Fibroblast of lung (primary cell): Measurements from ENCODE around the gene EPB41L5. TPM values are rescaled to one million over a fixed set of nuclear protein-coding genes. Genes with fewer than 3 reads are reported as not detected.
A peak's percentile ranks its signal among the peaks of the same experiment; 100 is the strongest.

Experiments
- DNase-seq, 2 donors: peaks; one replicate each; pipeline versions ENCODE4 v3.0.0 to v3.0.0-alpha.2; 2010; ENCODE audit warnings: low read depth in 2 of 2
- H2AFZ ChIP-seq: 2 replicates; pipeline ENCODE4 v1.5.1; 2012; ENCODE audit warnings: low read length, control low read depth, inconsistent platforms
- H3K27ac ChIP-seq: 2 replicates; pipeline ENCODE4 v1.5.1; 2011; ENCODE audit warnings: low read length, control low read depth; ENCODE audit not compliant: insufficient read depth
- H3K27me3 ChIP-seq: 2 replicates; pipeline ENCODE4 v1.5.1; 2011; ENCODE audit warnings: mild to moderate bottlenecking, low read length; ENCODE audit not compliant: control insufficient read depth, insufficient read depth
- H3K36me3 ChIP-seq: 2 replicates; pipeline ENCODE4 v1.5.1; 2011; ENCODE audit warnings: low read length; ENCODE audit not compliant: control insufficient read depth, insufficient read depth
- H3K4me1 ChIP-seq: 2 replicates; pipeline ENCODE4 v1.5.1; 2011; ENCODE audit warnings: low read length; ENCODE audit not compliant: control insufficient read depth, insufficient read depth; ENCODE audit errors: extremely low read depth
- H3K4me2 ChIP-seq: 2 replicates; pipeline ENCODE4 v1.5.1; 2011; ENCODE audit warnings: low read length, control low read depth; ENCODE audit not compliant: insufficient read depth; ENCODE audit errors: extremely low read depth
- H3K4me3 ChIP-seq, 4 experiments: fragments of 200-600 bp in 1 of 4; sonication (generic) in 1 of 4; replicated peaks in 1 of 4; 2 replicates each; pipeline ENCODE4 v1.5.1; 2011 to 2016; ENCODE audit warnings: low read length in 4 of 4, low read depth in 3 of 4, mild to moderate bottlenecking in 3 of 4, control low read depth in 2 of 4, inconsistent platforms in 1 of 4, mixed read lengths in 1 of 4; ENCODE audit not compliant: insufficient read depth in 1 of 4; ENCODE audit errors: control extremely low read depth in 1 of 4
- H3K79me2 ChIP-seq: 2 replicates; pipeline ENCODE4 v1.5.1; 2012; ENCODE audit warnings: mild to moderate bottlenecking, low read length, inconsistent platforms; ENCODE audit not compliant: control insufficient read depth, insufficient read depth
- H3K9ac ChIP-seq: 2 replicates; pipeline ENCODE4 v1.5.1; 2011; ENCODE audit warnings: mild to moderate bottlenecking, low read length, control low read depth; ENCODE audit not compliant: insufficient read depth
- H3K9me3 ChIP-seq: 2 replicates; pipeline ENCODE4 v1.5.1; 2012; ENCODE audit warnings: low read depth, low read length; ENCODE audit not compliant: control insufficient read depth, insufficient read depth
- H4K20me1 ChIP-seq: 2 replicates; pipeline ENCODE4 v1.5.1; 2011; ENCODE audit warnings: low read length; ENCODE audit not compliant: control insufficient read depth, insufficient read depth; ENCODE audit errors: extremely low read depth
- CTCF ChIP-seq, 2 donors: IDR thresholded peaks in 1 of 2; conservative IDR thresholded peaks in 1 of 2; 1 replicate in 1 of 2; 2 replicates in 1 of 2; pipeline ENCODE4 v1.5.1; 2011 to 2012; ENCODE audit warnings: low read length in 2 of 2, control low read depth in 1 of 2, inconsistent platforms in 1 of 2, low read depth in 1 of 2, mild to moderate bottlenecking in 1 of 2
- EZH2 ChIP-seq: IDR thresholded peaks from 2 replicates; pipeline ENCODE4 v1.5.1; 2012; ENCODE audit warnings: low read length, control low read depth, mild to moderate bottlenecking; ENCODE audit errors: missing control alignments
- polyA plus RNA-seq, 2 donors: library from polyadenylated mRNA; depleted of rRNA in 1 of 2; stranded (reverse) in 1 of 2; unstranded in 1 of 2; fragments of >200 nt; gene quantifications; 2 replicates each; pipeline ENCODE4 v1.2.1, GENCODE V29; 2011 to 2012; ENCODE audit warnings: missing spikeins in 1 of 2
- total RNA-seq: library from RNA; depleted of rRNA; stranded (reverse); fragments of >200 nt; gene quantifications from 2 replicates; pipeline ENCODE4 v1.2.1, GENCODE V29; 2014

EPB41L5 gene
- total and polyA plus RNA-seq, 2 donors (not counting 1 experiment from before 2014, with no cell fraction given): 10.6 to 16.2 TPM

GRCh38 chr2:120014226-120014980, 1.5 kb downstream of the EPB41L5 start:
- Histone ChIP-seq H3K4me2 (peak overlapping the region; percentile 71), H3K27me3 (no peaks in the 10 kb centered on the region), H3K79me2 (no peaks in the 10 kb centered on the region), H3K9me3 (no peaks in the 10 kb centered on the region), H4K20me1 (no peaks in the 10 kb centered on the region), H3K27ac (no peak overlapping the region), H3K4me3 (peak overlapping the region in 3 of 4 experiments; percentile 48 to 92 (median 83)), H3K36me3 (no peaks in the 10 kb centered on the region), H3K4me1 (peaks cover 3% of the 10 kb centered on the region), H2AFZ (no peak overlapping the region), H3K9ac (no peak overlapping the region)
- TF ChIP-seq CTCF (conservative IDR thresholded peaks at IDR 0.05 in 1 of 2, IDR thresholded peaks at IDR 0.05 in 1 of 2; ENCODE audit: low read depth in 1 of 2, low read length in 2 of 2) (no peak), EZH2 (no peak)
- DNase-seq: peak in 1 of 2 donors; percentile 25

- no peaks in the 10 kb centered on the region for H3K79me2 ChIP-seq
- no peaks in the 10 kb centered on the region for H3K27me3 ChIP-seq
- H3K36me3 ChIP-seq: no peaks in the 10 kb centered on the region
- no peak overlapping the region for H2AFZ ChIP-seq
- no peak overlapping the region for H3K4me3 ChIP-seq
- H3K4me2 ChIP-seq: no peak overlapping the region
- H3K9me3 ChIP-seq: no peaks in the 10 kb centered on the region
- no peak overlapping the region for H3K9ac ChIP-seq
- no peaks in the 10 kb centered on the region for H4K20me1 ChIP-seq
- no peak for DNase-seq
- TF ChIP-seq CTCF (conservative IDR thresholded peaks at IDR 0.05 in 1 of 2, IDR thresholded peaks at IDR 0.05 in 1 of 2; ENCODE audit: low read depth in 1 of 2, low read length in 2 of 2): no peak
- TF ChIP-seq EZH2: no peak
- peaks cover 3% of the 10 kb centered on the region for H3K4me1 ChIP-seq
- H3K27ac ChIP-seq: no peak overlapping the region
Measured at GRCh38 chr2:120016800-120017199, 3.9 kb downstream of the EPB41L5 start.

GRCh38 chr2:120017201-120017600, 4.3 kb downstream of the EPB41L5 start:
- H3K9me3 ChIP-seq: no peaks in the 10 kb centered on the region
- H3K36me3 ChIP-seq: no peaks in the 10 kb centered on the region
- no peak overlapping the region for H3K4me2 ChIP-seq
- TF ChIP-seq EZH2: no peak
- no peak for TF ChIP-seq CTCF (conservative IDR thresholded peaks at IDR 0.05 in 1 of 2, IDR thresholded peaks at IDR 0.05 in 1 of 2; ENCODE audit: low read depth in 1 of 2, low read length in 2 of 2)
- no peak overlapping the region for H3K9ac ChIP-seq
- DNase-seq: no peak
- peaks cover 2% of the 10 kb centered on the region for H3K4me1 ChIP-seq
- H3K27ac ChIP-seq: no peak overlapping the region
- H3K79me2 ChIP-seq: no peaks in the 10 kb centered on the region
- no peak overlapping the region for H3K4me3 ChIP-seq
- H2AFZ ChIP-seq: no peak overlapping the region
- no peaks in the 10 kb centered on the region for H3K27me3 ChIP-seq
- H4K20me1 ChIP-seq: no peaks in the 10 kb centered on the region
